GM12891 (cell line): ENCODE results near the gene DYNC2H1.

Experiments used
- DNase-seq: peaks from one replicate; pipeline ENCODE4 v3.0.0; 2011; ENCODE audit warnings: low spot score; ENCODE audit not compliant: insufficient read length
- FAIRE-seq: peaks from 2 replicates; lab custom pipeline; 2011; peaks lifted over from hg19 to GRCh38; lab: Jason Lieb, UNC
- PAX5 ChIP-seq: IDR thresholded peaks from 2 replicates; pipeline ENCODE4 v1.6.1; 2011; ENCODE audit warnings: low read length, moderate library complexity, mild to moderate bottlenecking; ENCODE audit not compliant: insufficient read depth, severe bottlenecking
- POLR2A ChIP-seq: IDR thresholded peaks from 2 replicates; pipeline ENCODE4 v1.6.1; 2011; ENCODE audit warnings: low read depth, low read length, control low read depth
- POLR2AphosphoS5 ChIP-seq: IDR thresholded peaks from 2 replicates; pipeline ENCODE4 v1.6.1; 2011; ENCODE audit warnings: low read depth, low read length, control low read depth
- POU2F2 ChIP-seq: IDR thresholded peaks from 2 replicates; pipeline ENCODE4 v1.6.1; 2011; ENCODE audit warnings: low read depth, mild to moderate bottlenecking, control low read depth, low read length, moderate library complexity
- SPI1 ChIP-seq: IDR thresholded peaks from 2 replicates; pipeline ENCODE4 v1.6.1; 2011; ENCODE audit warnings: low read depth, low read length, control low read depth
- TAF1 ChIP-seq: IDR thresholded peaks from 2 replicates; pipeline ENCODE4 v1.6.1; 2011; ENCODE audit warnings: low read depth, low read length, control low read depth

DYNC2H1 gene

GRCh38 chr11:103433386-103434072 lies 324.3 kb downstream of the DYNC2H1 start:
- FAIRE-seq (no peak), DNase-seq (no peak)
- TF ChIP-seq POU2F2, result no peak
- TF ChIP-seq SPI1, result no peak
- TF ChIP-seq POLR2A, result no peak
- TF ChIP-seq POLR2AphosphoS5, result no peak
- TF ChIP-seq TAF1, result no peak

- FAIRE-seq, result no peak
- TF ChIP-seq SPI1, result no peak
- no peak for TF ChIP-seq POU2F2
- TF ChIP-seq POLR2A, result no peak
- no peak for TF ChIP-seq TAF1
- TF ChIP-seq POLR2AphosphoS5, result no peak
- no peak for TF ChIP-seq PAX5
Measured at GRCh38 chr11:103434073-103434411, 324.8 kb downstream of the DYNC2H1 start.

GRCh38 chr11:103436131-103436770 lies 327.0 kb downstream of the DYNC2H1 start:
- DNase-seq (no peak), FAIRE-seq (no peak)
- TF ChIP-seq TAF1 (no peak), POLR2A (no peak)

More at GRCh38 chr11:103434073-103434411, 324.8 kb downstream of the DYNC2H1 start:
- no peak for DNase-seq

GRCh38 chr11:103441021-103441420 lies 331.8 kb downstream of the DYNC2H1 start:
- DNase-seq (no peak), FAIRE-seq (no peak)
- TF ChIP-seq PAX5 (no peak), POLR2AphosphoS5 (no peak), POLR2A (no peak)

- TF ChIP-seq PAX5 (no peak), POLR2A (no peak), SPI1 (no peak), POU2F2 (no peak), TAF1 (no peak), POLR2AphosphoS5 (no peak)
- FAIRE-seq, result no peak
- DNase-seq, result no peak
Measured at GRCh38 chr11:103448966-103449365, 339.7 kb downstream of the DYNC2H1 start.

GRCh38 chr11:103450241-103450640 lies 341.0 kb downstream of the DYNC2H1 start:
- DNase-seq, result no peak
- no peak for TF ChIP-seq SPI1
- TF ChIP-seq POLR2AphosphoS5, result no peak
- TF ChIP-seq TAF1, result no peak
- TF ChIP-seq PAX5, result no peak
- no peak for TF ChIP-seq POU2F2
- TF ChIP-seq POLR2A, result no peak

GRCh38 chr11:103453126-103453525 lies 343.9 kb downstream of the DYNC2H1 start:
- DNase-seq (no peak), FAIRE-seq (no peak)
- no peak for TF ChIP-seq POU2F2
- no peak for TF ChIP-seq POLR2AphosphoS5
- TF ChIP-seq TAF1, result no peak
- TF ChIP-seq SPI1, result no peak
- TF ChIP-seq PAX5, result no peak
- no peak for TF ChIP-seq POLR2A

More at GRCh38 chr11:103450241-103450640, 341.0 kb downstream of the DYNC2H1 start:
- FAIRE-seq, result no peak

GRCh38 chr11:103453915-103454709 lies 344.9 kb downstream of the DYNC2H1 start:
- no peak for TF ChIP-seq POU2F2
- TF ChIP-seq SPI1, result peak; percentile 49
- TF ChIP-seq POLR2AphosphoS5, result no peak
- FAIRE-seq (no peak), DNase-seq (no peak)

GRCh38 chr11:103464420-103464819 lies 355.2 kb downstream of the DYNC2H1 start:
- DNase-seq (no peak), FAIRE-seq (no peak)
- TF ChIP-seq TAF1 (no peak), PAX5 (no peak), POU2F2 (no peak), POLR2A (no peak), SPI1 (no peak), POLR2AphosphoS5 (no peak)
